Retinal pigment epithelial cell (primary cell): Measurements from ENCODE around the gene SMAD5.

Experiments used
- DNase-seq: peaks from one replicate; pipeline ENCODE4 v3.0.0-alpha.2; 2010; ENCODE audit warnings: low read depth
- H3K4me3 ChIP-seq: 2 replicates; pipeline ENCODE4 v1.5.1; 2011; ENCODE audit warnings: mild to moderate bottlenecking, low read length, control low read depth, moderate library complexity
- TF ChIP-seq, protein P1 (sequence below): conservative IDR thresholded peaks from 2 replicates; pipeline ENCODE4 v1.5.1; 2011; ENCODE audit warnings: low read depth, low read length, control low read depth, inconsistent platforms

The SMAD5 gene

DNA sequence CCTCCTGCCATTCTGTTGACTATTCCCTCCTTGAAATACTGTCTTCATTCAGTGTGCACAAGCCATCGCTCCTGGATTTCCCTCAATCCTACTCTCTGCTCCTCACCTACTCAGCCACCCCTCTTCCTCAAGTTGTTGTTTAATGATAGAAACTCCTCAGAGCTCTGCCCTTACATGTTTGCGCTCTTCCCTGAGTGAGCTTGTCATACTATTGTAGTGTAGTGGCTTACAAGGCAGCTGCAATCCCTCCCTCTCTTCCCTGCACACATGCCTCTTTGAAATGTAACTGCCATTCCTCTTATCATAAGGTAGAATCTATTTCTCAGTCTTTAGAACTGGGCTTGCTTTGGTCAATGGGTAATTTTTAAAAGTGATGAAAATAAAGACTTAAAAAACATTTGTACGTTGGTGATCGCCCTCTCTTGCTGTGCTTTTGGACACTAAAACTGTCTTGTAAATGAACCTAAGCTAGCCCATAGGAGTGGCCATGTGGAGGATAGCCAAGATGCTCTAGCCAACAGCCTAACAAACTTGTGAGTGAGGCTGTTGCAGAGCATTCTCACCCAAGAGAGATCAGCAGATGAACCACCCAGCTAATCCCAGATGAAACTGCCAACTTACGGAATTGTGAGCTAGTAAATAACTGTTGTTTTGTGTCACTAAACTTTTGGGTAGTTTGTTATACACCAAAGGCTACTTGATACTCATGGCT is 18.1 kb upstream of the SMAD5 start:
- no peak for DNase-seq
- H3K4me3 ChIP-seq = no peak overlapping the region
- TF ChIP-seq, protein P1, sequence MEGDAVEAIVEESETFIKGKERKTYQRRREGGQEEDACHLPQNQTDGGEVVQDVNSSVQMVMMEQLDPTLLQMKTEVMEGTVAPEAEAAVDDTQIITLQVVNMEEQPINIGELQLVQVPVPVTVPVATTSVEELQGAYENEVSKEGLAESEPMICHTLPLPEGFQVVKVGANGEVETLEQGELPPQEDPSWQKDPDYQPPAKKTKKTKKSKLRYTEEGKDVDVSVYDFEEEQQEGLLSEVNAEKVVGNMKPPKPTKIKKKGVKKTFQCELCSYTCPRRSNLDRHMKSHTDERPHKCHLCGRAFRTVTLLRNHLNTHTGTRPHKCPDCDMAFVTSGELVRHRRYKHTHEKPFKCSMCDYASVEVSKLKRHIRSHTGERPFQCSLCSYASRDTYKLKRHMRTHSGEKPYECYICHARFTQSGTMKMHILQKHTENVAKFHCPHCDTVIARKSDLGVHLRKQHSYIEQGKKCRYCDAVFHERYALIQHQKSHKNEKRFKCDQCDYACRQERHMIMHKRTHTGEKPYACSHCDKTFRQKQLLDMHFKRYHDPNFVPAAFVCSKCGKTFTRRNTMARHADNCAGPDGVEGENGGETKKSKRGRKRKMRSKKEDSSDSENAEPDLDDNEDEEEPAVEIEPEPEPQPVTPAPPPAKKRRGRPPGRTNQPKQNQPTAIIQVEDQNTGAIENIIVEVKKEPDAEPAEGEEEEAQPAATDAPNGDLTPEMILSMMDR = no peak

GRCh38 chr5:136115183-136115865 is 17.3 kb upstream of the SMAD5 start:
- DNase-seq = no peak
- TF ChIP-seq, protein P1 = no peak
- H3K4me3 ChIP-seq = no peak overlapping the region

GRCh38 chr5:136120529-136120928 is 12.1 kb upstream of the SMAD5 start:
- H3K4me3 ChIP-seq = no peak overlapping the region
- TF ChIP-seq, protein P1 = no peak
- DNase-seq = no peak

- TF ChIP-seq, protein P1 = no peak
- no peak overlapping the region for H3K4me3 ChIP-seq
- DNase-seq = no peak
These were observed 9.3 kb upstream of the SMAD5 start for GRCh38 chr5:136123236-136123768.

- no peak overlapping the region for H3K4me3 ChIP-seq
- no peak for DNase-seq
- TF ChIP-seq, protein P1 = no peak
These were observed 5.1 kb upstream of the SMAD5 start for GRCh38 chr5:136127560-136127959.

DNA sequence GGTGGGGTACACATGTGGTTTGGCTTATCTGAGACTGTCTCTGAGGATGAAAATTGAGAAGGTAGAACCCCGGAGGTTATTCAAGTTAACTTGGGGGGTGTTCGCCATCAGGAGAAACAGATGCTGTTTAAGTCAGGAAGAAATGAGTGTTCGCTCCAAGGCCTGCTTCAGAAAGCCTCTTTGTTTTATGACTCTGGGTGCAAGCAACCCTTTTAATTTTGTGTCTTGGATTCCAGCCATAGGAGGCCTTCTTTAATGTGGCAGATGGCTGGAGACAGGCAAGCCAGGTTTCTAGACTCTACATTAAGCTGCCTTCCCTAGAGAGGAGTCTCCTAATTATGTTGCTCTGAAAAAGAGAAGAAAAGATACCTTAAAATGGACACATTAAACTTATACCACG is 4.2 kb upstream of the SMAD5 start:
- TF ChIP-seq, protein P1 = no peak
- no peak overlapping the region for H3K4me3 ChIP-seq
- no peak for DNase-seq

DNA sequence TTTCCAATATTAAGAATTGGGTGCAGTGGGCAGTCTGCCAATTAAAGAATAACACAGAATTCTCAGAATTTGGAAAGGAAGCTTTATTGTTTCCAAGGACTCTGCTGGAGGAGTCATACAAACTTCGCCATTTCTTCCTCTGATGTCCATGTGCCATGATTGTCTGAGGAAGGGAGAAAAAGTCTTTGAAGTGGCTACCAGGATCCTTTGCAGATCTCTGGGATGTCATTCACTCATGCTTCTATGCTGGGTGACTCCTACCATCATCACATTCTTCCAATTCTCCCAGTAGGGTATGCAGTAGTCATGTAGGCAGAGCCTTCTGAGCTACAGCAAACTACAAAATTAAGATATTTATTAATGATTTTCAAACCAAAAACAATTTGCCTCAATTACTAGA is 3.2 kb upstream of the SMAD5 start:
- DNase-seq = no peak
- TF ChIP-seq, protein P1 = no peak
- no peak overlapping the region for H3K4me3 ChIP-seq
